Activated T-cell treated with anti-CD3 and anti-CD28 coated beads for 24 hours (primary cell): ENCODE results near the gene TMEM132D.
A peak's percentile ranks its signal among the peaks of the same experiment; 100 is the strongest.
"Not testable (repeated sequence)": the region's sequence is repeated elsewhere in the genome, so short reads cannot be mapped to it uniquely, and the experiment has no call there.

Experiments used
- DNase-seq: peaks from one replicate; pipeline ENCODE4 v3.0.0-alpha.2; 2020; ENCODE audit warnings: low read depth

Gene TMEM132D

GRCh38 chr12:129903956-129904829 lies at the start of gene TMEM132D:
Gene TMEM132D, minus strand, starts transcription at chr12:129904025.
- DNase-seq, result no peak

DNA sequence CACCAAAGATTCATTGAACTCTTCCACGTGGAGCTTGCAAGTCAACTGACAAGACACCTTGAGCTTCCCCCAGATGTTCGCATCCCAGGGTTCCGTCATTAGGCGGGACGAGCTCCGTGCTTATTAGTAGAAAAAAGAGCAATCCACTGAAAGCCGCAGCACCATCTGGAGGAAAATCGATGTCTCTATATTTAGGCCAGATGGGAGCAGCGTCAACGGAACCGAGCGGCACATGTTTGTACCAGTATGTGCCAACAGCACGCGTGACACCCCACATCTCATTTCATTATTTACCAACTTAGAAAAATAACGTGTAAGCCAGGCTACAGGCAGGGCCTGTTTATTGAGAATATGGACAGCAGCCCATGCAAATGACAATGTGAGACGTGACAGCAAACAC lies 45.8 kb upstream of the TMEM132D start:
- no peak for DNase-seq

DNA sequence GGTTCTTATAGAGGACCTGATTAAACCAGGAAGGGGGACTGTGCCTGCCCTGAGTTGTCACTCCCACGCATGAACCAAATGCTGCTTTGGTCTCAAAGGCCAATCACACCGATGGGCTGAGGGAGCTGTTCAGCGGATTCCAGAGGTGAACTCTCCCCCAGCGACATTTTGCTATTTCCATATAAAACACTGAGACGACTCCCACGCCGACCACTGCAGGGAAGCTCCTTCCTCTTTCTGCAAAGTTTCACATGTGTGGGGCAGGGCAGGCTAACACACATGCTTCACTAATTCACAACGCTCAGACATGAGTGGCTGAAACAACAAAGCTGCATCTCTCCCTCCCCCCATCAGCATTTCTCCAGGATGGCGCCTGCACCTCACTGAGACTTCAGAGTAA lies 37.8 kb upstream of the TMEM132D start:
- DNase-seq, result no peak

DNA sequence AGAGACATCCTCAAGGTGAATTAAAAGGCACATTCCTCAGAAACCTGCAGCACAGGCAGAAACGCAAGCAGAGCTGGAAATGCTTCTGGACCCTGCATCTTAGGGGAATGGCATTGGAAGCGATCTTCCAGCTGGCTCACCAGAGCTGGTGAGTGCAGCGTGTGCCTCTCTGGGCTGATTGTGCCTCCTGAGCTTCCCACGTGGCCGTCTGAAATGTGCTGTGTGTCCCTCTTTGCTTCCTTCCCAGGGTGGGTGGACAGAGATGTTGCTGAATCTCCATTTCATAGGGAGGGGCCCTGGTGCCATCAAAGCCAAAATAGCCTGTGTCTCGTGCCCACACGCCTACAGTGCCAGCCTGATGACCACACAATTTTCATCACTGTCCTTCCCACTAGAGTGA lies 34.3 kb upstream of the TMEM132D start:
- DNase-seq, result no peak

DNA sequence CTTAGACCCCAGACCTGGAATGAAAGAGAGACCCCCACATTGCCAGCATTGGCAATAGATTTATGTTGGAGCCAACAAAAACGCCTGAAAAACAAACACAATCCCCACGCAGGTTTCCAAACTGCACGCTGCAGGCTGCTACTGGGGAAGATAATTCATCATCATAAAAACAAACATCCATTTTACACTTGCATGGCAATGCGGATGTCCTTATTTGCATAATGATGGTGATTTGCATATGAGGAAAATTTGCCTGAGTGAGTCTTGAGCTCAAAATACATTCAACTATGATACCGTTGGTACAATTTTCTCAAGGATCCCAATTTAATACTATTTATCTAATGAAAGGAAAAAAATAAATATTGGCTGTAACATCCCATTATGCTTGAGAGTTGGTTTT lies 33.6 kb upstream of the TMEM132D start:
- no peak for DNase-seq

GRCh38 chr12:129928643-129929042 lies 24.8 kb upstream of the TMEM132D start:
- DNase-seq, result no peak

GRCh38 chr12:129927316-129927900 lies 23.6 kb upstream of the TMEM132D start:
- DNase-seq, result no peak

GRCh38 chr12:129911428-129912049 lies 7.7 kb upstream of the TMEM132D start:
- DNase-seq, result peak; percentile 7

- DNase-seq, result no peak
Observed at GRCh38 chr12:129909051-129910020, 5.5 kb upstream of the TMEM132D start.

- no peak for DNase-seq
Observed at GRCh38 chr12:129903092-129903945, 506 bp downstream of the TMEM132D start.

DNA sequence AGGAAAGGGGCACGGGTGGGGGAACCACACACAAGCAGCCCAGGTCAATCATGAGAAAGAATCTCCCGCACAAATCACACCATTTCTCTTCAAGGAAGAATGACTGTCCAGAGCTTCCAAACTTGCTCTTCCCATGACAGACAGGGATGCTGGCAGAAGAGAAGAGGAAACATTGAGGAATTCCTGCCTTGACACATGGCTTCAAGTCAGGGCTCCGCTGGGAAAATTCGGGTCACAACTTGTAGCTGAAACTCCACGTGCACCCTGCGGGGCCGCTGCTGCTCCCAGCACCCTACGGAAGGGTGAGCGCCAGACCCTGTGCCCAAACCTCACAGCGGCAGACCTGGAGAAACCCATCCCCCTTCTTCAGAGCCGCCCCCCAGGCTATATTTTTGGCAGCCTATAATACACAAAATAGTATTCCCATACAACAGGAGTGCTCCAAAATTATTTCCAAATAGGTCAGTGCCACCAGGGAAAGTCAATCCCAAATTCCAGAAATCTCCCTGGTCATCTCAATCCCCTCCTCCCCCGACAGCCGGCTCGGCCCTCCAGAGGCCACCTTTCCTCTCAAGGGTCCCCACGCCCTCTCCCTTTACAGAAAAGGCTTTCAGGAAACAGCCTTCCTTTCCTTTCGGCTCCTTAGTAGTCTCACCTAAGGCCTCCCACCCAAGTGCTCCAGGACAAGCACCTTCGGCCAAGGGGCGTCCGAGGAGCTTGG lies 1.3 kb downstream of the TMEM132D start:
- no peak for DNase-seq

GRCh38 chr12:129901254-129901653 lies 2.6 kb downstream of the TMEM132D start:
- DNase-seq, result no peak

DNA sequence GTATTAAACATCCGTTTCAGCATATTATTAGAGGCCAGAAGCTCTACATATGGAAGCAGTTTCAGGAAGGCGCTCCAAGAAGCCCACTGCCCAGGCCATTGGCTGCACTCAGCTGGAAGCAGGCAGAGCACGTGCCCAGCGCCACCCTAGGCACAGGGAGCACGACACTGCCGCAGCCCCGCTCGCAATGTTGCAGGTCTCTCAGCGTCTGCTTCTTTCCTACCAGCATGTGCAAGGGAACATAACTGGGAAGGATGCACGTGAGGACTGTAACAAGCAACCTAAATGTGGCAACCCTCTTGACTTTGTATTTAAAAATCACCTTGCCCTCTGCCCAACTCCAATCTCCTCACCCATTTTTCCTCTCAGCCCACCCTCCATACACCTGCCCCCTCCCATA lies 3.5 kb downstream of the TMEM132D start:
- no peak for DNase-seq

DNA sequence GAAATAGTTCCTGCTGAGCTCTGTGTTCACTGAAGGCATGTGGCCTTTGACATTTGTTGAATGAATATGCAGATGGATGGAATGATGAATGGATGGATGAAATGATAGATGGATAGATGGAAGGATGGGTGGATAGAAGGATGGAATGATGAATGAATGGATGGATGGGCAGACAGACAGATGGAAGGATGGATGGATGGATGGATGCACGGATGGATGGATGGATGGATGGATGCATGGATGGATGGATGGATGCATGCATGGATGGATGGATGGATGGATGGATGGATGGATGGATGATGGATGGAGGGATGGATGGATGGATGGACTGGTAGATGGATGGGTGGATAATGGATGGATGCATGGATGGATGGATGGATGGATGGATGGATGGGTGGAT lies 4.8 kb downstream of the TMEM132D start:
- not testable (repeated sequence) for DNase-seq

DNA sequence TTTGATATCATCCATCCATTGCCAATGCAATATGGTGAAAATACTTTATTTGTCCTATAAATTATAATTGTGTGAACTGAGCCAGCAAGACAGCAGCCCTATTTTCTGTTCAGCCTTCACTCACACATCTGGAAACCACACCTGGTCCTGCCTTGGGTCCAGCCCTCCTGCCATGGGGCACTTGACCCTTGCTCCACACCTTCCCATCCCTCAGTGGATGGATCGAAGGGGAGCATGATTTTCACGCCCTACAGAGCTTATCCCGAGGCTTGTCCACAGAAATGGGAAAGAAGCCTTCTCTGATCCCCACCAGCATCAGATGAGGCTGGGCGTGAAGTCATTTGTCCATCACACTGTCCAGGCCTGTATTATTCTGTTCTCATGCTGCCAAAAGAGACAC lies 10.1 kb downstream of the TMEM132D start:
- no peak for DNase-seq

- DNase-seq, result no peak
Observed at GRCh38 chr12:129887101-129887500, 16.7 kb downstream of the TMEM132D start.

GRCh38 chr12:129886541-129886940 lies 17.3 kb downstream of the TMEM132D start:
- no peak for DNase-seq

GRCh38 chr12:129885287-129885686 lies 18.5 kb downstream of the TMEM132D start:
- DNase-seq, result no peak

GRCh38 chr12:129877411-129877810 lies 26.4 kb downstream of the TMEM132D start:
- DNase-seq, result no peak

DNA sequence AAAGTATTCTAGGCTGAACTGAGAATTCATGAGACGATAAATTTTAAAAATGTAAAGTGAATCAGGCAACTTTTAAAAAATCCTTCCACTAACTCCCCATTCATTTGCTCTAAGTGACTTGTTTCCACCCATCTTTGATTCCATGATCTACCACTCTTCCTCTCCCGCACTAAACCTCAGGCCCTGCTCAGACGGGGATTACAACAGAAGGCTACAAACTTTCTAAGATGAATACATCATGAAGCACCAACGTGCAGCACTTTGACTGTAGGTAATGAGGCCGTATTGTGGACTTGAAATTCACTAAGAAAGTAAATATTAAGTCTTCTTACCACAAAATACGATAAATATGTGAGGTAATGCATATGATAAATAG lies 30.0 kb downstream of the TMEM132D start:
- no peak for DNase-seq
